Large intestine (tissue), 3 donors: ENCODE data around the gene XPO6. TPM values are rescaled to one million over a fixed set of nuclear protein-coding genes. Genes with fewer than 3 reads are reported as not detected.

Experiments used
- DNase-seq, 2 donors: peaks; one replicate each; pipeline versions ENCODE4 v3.0.0 to v3.0.0-alpha.2; 2013
- H3K27ac ChIP-seq: one replicate; pipeline ENCODE4 v1.5.1; 2013; ENCODE audit warnings: low read length
- H3K27me3 ChIP-seq: 2 replicates; pipeline ENCODE4 v1.6.1; 2013; ENCODE audit warnings: low read length; ENCODE audit not compliant: control insufficient read depth, insufficient read depth
- H3K36me3 ChIP-seq: 2 replicates; pipeline ENCODE4 v1.6.1; 2013; ENCODE audit warnings: low read length; ENCODE audit not compliant: control insufficient read depth, insufficient read depth
- H3K4me1 ChIP-seq: one replicate; pipeline ENCODE4 v1.6.1; 2013; ENCODE audit warnings: low read length; ENCODE audit not compliant: control insufficient read depth, insufficient read depth
- H3K4me3 ChIP-seq: one replicate; pipeline ENCODE4 v1.5.1; 2013; ENCODE audit warnings: low read length
- H3K9me3 ChIP-seq: one replicate; pipeline ENCODE4 v1.6.1; 2013; ENCODE audit warnings: mild to moderate bottlenecking, low read depth, low read length, moderate library complexity; ENCODE audit not compliant: control insufficient read depth
- WGBS: methylation state at CpG from one replicate; pipeline ENCODE4 v1.1.5; 2013; ENCODE audit warnings: low lambda C conversion rate; ENCODE audit not compliant: insufficient coverage; 5-methylcytosine and 5-hydroxymethylcytosine counted together
- polyA plus RNA-seq: library from polyadenylated mRNA; unstranded; fragments of 120-200 nt; gene quantifications from one replicate; pipeline ENCODE4 v1.2.1, GENCODE V29; 2013

Gene XPO6
- polyA plus RNA-seq, 1 donor = 63.4 TPM

GRCh38 chr16:28053461-28053860 is 158.3 kb downstream of the XPO6 start:
- no CpG with 5 or more reads among the region's 15 CpGs for WGBS
- Histone ChIP-seq H3K36me3 (no peaks in the 10 kb centered on the region), H3K4me3 (no peak overlapping the region), H3K27ac (no peak overlapping the region), H3K27me3 (no peaks in the 10 kb centered on the region), H3K4me1 (no peaks in the 10 kb centered on the region), H3K9me3 (no peaks in the 10 kb centered on the region)
- no peak for DNase-seq

DNA sequence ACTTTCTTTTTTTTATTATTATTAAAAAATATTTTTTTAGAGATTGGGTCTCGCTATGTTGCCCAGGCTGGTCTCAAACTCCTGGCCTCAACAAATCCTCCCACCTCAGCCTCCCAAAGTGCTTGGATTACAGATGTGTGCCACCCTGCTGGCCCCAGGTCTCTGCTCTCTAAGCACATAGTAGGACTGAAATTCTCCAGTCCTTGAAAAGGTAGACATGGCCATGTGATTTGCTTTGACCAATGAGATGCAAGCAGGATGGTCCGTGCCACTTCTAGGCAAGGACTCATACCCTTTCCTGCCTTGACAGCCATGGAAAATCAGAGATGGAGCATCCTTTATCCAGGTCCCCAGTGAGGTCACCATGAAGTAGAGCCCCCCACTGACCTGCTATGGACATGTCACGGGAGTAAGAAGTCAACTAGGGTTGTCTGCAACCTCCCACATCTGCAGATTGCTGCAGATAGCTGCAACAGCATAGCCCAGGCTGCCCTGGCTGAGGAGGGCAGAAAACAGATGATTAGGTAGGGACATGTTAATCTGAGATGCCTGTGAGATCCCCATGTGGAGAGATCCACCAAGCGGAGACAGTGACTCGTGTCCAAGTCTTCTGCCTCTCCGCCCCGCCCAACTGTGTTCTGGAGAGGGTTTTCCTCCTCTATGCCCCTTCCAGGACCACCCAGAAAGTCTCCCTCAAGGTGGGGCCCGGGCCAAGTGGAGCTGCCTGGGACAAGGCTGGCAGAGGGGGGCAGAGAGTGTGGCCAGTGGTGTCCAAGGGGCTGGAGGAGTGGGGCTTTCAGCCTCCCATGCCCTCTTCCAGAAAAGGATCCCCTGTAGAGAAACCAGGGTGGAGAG is 159.3 kb downstream of the XPO6 start:
- no peak overlapping the region for H3K27ac ChIP-seq
- H3K27me3 ChIP-seq = no peaks in the 10 kb centered on the region
- H3K36me3 ChIP-seq = no peaks in the 10 kb centered on the region
- no peak for DNase-seq
- H3K4me3 ChIP-seq = no peak overlapping the region
- no peaks in the 10 kb centered on the region for H3K9me3 ChIP-seq
- no CpG with 5 or more reads among the region's 8 CpGs for WGBS
- H3K4me1 ChIP-seq = no peaks in the 10 kb centered on the region

DNA sequence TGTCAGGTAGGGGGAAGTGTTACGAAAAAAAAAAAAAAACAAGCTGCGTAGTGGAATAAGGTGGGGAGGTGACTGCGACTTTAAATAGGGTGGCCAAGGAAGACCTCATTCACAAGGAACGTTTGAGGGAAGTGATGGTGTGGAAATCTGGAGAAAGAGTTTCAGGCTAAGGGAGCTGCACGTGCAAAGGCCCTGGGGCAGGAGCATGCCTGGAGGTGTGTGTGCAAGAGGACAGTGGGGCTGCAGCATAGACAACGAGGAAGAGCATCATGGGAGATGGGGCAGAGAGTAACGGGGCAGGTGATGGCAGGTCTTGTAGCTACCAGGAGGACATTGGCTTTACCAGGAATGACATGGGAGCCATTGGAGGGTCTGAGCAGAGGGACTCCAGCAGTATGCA is 160.3 kb downstream of the XPO6 start:
- no peak for DNase-seq
- Histone ChIP-seq H3K4me1 (no peaks in the 10 kb centered on the region), H3K36me3 (no peaks in the 10 kb centered on the region), H3K4me3 (no peak overlapping the region), H3K9me3 (no peaks in the 10 kb centered on the region), H3K27me3 (no peaks in the 10 kb centered on the region), H3K27ac (no peak overlapping the region)
- 92% methylated on average over 2 of the region's 7 CpGs for WGBS

Other genes starting within 250 kb of the XPO6 start
- 1.2 TPM for gene GSG1L, start 148.3 kb downstream of the XPO6 start, polyA plus RNA-seq
- 3.2 TPM for gene SBK1, start 80.6 kb upstream of the XPO6 start, polyA plus RNA-seq
- 1.8 TPM for gene NPIPB6, start 151.5 kb upstream of the XPO6 start, polyA plus RNA-seq
- gene EIF3CL, start 191.9 kb upstream of the XPO6 start, polyA plus RNA-seq = 73.4 TPM